Colonic mucosa (tissue), 4 donors: Measurements from ENCODE around the gene GPX1. TPM values are rescaled to one million over a fixed set of nuclear protein-coding genes. Genes with fewer than 3 reads are reported as not detected.

Source experiments
- DNase-seq: peaks from one replicate; pipeline ENCODE4 v3.0.0-alpha.2; 2020
- H3K27ac ChIP-seq: fragments of 200-600 bp; one replicate; pipeline ENCODE4 v1.8.0; 2021
- H3K27me3 ChIP-seq: fragments of 200-600 bp; one replicate; pipeline ENCODE4 v1.8.0; 2021
- H3K36me3 ChIP-seq: fragments of 200-600 bp; one replicate; pipeline ENCODE4 v1.8.0; 2021
- H3K4me1 ChIP-seq: fragments of 200-600 bp; one replicate; pipeline ENCODE4 v1.8.0; 2021; ENCODE audit warnings: mild to moderate bottlenecking
- H3K4me3 ChIP-seq: fragments of 200-600 bp; one replicate; pipeline ENCODE4 v1.8.0; 2021
- H3K9ac ChIP-seq, 2 donors: one replicate each; pipeline ENCODE4 v1.7.0; 2013; ENCODE audit warnings: control low read depth in 2 of 2, low read depth in 2 of 2, low read length in 2 of 2
- H3K9me3 ChIP-seq: fragments of 200-600 bp; one replicate; pipeline ENCODE4 v1.8.0; 2021
- intact Hi-C: fragments of 100-400 bp; cut with DNase I; formaldehyde crosslinking; loops from one replicate; pipeline ENCODE4 v1.14.1; 2022
- total RNA-seq, 2 donors: library from RNA; stranded (reverse); fragmentation: NEBNext Ultra II Directional in 1 of 2; extraction: Animal tissue kit (Norgen Biotek cat#: 25700) in 1 of 2; gene quantifications; one replicate each; pipeline ENCODE4 v1.2.1, GENCODE V29; 2021
- TF ChIP-seq, protein P1 (sequence below): fragments of 200-600 bp; IDR thresholded peaks from one replicate; pipeline ENCODE4 v1.8.0; 2022; ENCODE audit warnings: antibody characterized with exemption, mild to moderate bottlenecking
- donor health status: healthy.
- donor health status: DM: no; HTN: no; CAD: no.
- donor health status: DM: no; HTN: no; CAD: no.

Gene GPX1
- total RNA-seq, 2 donors from 2014 or later, result 131 to 235 TPM

GRCh38 chr3:49386056-49386756 lies 28.1 kb upstream of the GPX1 start:
- TF ChIP-seq, protein P1, sequence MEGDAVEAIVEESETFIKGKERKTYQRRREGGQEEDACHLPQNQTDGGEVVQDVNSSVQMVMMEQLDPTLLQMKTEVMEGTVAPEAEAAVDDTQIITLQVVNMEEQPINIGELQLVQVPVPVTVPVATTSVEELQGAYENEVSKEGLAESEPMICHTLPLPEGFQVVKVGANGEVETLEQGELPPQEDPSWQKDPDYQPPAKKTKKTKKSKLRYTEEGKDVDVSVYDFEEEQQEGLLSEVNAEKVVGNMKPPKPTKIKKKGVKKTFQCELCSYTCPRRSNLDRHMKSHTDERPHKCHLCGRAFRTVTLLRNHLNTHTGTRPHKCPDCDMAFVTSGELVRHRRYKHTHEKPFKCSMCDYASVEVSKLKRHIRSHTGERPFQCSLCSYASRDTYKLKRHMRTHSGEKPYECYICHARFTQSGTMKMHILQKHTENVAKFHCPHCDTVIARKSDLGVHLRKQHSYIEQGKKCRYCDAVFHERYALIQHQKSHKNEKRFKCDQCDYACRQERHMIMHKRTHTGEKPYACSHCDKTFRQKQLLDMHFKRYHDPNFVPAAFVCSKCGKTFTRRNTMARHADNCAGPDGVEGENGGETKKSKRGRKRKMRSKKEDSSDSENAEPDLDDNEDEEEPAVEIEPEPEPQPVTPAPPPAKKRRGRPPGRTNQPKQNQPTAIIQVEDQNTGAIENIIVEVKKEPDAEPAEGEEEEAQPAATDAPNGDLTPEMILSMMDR, result no peak
- Histone ChIP-seq H3K4me3 (no peak overlapping the region), H3K4me1 (peaks cover 7% of the 10 kb centered on the region), H3K9ac (no peak overlapping the region), H3K27me3 (no peaks in the 10 kb centered on the region), H3K36me3 (no peaks in the 10 kb centered on the region), H3K9me3 (no peaks in the 10 kb centered on the region), H3K27ac (no peak overlapping the region)
- intact Hi-C loops, result no loop called here
- DNase-seq, result no peak

DNA sequence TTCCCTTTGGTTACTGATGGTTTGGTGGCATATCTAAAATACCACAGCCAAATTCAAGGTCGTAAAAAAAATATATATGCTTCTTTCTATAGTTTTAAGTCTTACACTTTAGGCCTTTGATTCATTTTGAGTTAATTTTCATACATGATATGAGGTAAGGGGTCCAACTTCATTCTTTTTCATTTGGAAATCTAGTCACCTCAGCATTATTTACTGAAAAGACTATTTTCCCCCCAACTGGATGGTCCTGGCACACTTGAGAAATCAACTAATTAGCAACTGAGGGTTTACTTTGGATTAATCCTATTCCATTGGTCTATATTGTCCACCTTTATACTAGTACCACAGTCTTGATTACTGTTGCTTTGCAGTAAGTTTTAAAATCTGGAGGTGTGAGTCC lies 27.5 kb upstream of the GPX1 start:
- Histone ChIP-seq H3K4me1 (peaks cover 7% of the 10 kb centered on the region), H3K27ac (no peak overlapping the region), H3K9me3 (no peaks in the 10 kb centered on the region), H3K36me3 (no peaks in the 10 kb centered on the region), H3K9ac (no peak overlapping the region), H3K27me3 (no peaks in the 10 kb centered on the region), H3K4me3 (no peak overlapping the region)
- no peak for DNase-seq
- intact Hi-C loops, result no loop called here
- TF ChIP-seq, protein P1, result no peak

GRCh38 chr3:49383387-49383786 lies 25.2 kb upstream of the GPX1 start:
- Histone ChIP-seq H3K9me3 (no peaks in the 10 kb centered on the region), H3K9ac (no peak overlapping the region), H3K4me1 (peaks cover 7% of the 10 kb centered on the region), H3K36me3 (no peaks in the 10 kb centered on the region), H3K27ac (peak overlapping the region; percentile 50), H3K27me3 (no peaks in the 10 kb centered on the region), H3K4me3 (no peak overlapping the region)
- intact Hi-C loops, result no loop called here
- TF ChIP-seq, protein P1, result no peak
- peak; percentile 56 for DNase-seq

DNA sequence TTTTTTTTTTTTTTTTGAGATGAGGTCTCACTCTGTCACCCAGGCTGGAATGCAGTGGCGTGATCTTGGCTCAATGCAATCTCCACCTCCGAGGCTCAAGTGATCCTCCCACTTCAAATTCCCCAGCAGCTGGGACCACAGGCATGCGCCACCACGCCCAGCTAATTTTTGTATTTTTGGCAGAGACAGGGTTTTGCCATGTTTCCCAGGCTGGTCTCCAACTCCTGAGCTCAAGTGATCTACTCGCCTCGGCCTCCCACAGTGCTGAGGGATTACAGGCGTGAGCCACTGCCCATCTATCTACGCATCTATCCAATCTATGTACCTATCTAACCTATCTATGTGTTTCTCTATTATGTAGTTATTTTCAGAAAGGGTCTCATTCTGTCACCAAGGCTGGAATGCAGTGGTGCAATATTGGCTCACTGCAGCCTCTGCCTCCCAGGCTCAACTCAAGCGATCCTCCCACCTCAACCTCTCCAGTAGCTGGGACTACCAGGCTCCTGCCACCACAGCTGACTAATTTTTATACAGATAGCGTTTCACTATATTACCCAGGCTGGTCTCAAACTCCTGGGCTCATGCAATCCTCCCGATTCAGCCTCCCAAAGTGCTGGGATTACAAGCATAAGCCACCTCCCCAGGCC lies 20.2 kb upstream of the GPX1 start:
- Histone ChIP-seq H3K27me3 (no peaks in the 10 kb centered on the region), H3K27ac (no peak overlapping the region), H3K9me3 (no peaks in the 10 kb centered on the region), H3K36me3 (peaks cover 3% of the 10 kb centered on the region), H3K4me3 (no peak overlapping the region), H3K4me1 (peaks cover 7% of the 10 kb centered on the region), H3K9ac (no peak overlapping the region)
- TF ChIP-seq, protein P1, result no peak
- intact Hi-C loops, result no loop called here
- DNase-seq, result no peak

DNA sequence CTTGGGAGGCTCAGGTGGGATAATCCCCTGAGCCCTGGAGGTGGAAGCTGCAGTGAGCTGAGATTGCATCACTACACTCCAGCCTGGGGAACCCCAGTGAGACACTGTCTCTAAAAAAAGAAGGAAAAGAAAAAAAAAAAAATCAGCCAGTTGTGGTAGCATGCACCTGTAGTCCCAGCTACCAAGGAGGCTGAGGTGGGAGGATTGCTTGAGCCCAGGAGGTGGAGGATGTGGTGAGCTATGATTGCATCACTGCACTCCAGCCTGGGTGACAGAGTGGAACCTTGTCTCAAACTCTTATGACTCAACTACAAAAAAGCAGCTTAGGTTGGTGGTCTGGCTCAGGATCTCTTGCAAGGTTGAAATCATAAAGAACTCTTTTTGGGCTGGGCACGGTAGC lies 19.3 kb upstream of the GPX1 start:
- intact Hi-C loops, result no loop called here
- H3K4me1 ChIP-seq, result peaks cover under 1% of the 10 kb centered on the region
- H3K27me3 ChIP-seq, result no peaks in the 10 kb centered on the region
- H3K9me3 ChIP-seq, result no peaks in the 10 kb centered on the region
- no peak overlapping the region for H3K27ac ChIP-seq
- DNase-seq, result no peak
- H3K9ac ChIP-seq, result no peak overlapping the region
- no peak overlapping the region for H3K4me3 ChIP-seq
- peaks cover 11% of the 10 kb centered on the region for H3K36me3 ChIP-seq
- TF ChIP-seq, protein P1, result no peak
